ENCODE measurements around the gene CCDC192.
"Not testable (repeated sequence)": the region's sequence is repeated elsewhere in the genome, so short reads cannot be mapped to it uniquely, and the experiment has no call there.

CCDC192 gene

DNA sequence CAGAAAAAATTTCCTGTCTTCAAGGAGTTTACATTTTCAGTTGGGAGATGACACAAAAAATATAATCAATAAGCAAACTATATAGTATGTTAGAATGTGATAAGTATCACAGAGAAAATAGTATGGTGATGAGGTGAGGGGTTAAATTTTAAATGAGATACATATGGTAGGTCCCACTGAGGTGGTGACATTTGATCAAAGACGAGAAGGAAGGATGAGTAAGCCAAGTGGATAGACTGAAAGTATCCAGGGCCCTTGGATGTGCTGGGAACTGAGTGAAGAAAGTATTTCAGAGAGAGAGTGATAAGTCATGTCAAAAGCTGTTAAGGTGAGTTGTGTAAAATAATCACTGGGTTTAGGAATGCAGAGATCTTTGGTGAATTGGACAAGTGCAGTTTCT lies 3.5 kb downstream of the CCDC192 start:
- H3K4me1 ChIP-seq (ENCODE audit: control insufficient read depth, insufficient read depth, low read depth, low read length) = no peaks in the 10 kb centered on the region
- no peak overlapping the region for H2BK15ac ChIP-seq (ENCODE audit: low read depth, poor library complexity, severe bottlenecking)
- H3K14ac ChIP-seq (ENCODE audit: low read length in 2 of 2) = no peak overlapping the region
- H3K4me2 ChIP-seq (ENCODE audit: low read length, poor library complexity, severe bottlenecking) = no peak overlapping the region
- H3K9ac ChIP-seq (ENCODE audit: low read length) = no peak overlapping the region
- no peak overlapping the region for H3K4me3 ChIP-seq (ENCODE audit: insufficient read depth in 1 of 2, low read depth in 1 of 2, low read length in 2 of 2)
- no peaks in the 10 kb centered on the region for H3K27me3 ChIP-seq (ENCODE audit: control insufficient read depth in 1 of 2, insufficient read depth in 1 of 2, low read length in 2 of 2)
- H3K18ac ChIP-seq (ENCODE audit: low read depth in 1 of 2, low read length in 2 of 2) = no peak overlapping the region
- no peak overlapping the region for H3K23ac ChIP-seq (ENCODE audit: low read length in 2 of 2)
- H2BK12ac ChIP-seq (ENCODE audit: low read length in 2 of 2) = no peak overlapping the region
- H3K36me3 ChIP-seq (ENCODE audit: control insufficient read depth in 1 of 2, insufficient read depth in 2 of 2, low read depth in 1 of 2, low read length in 2 of 2) = no peaks in the 10 kb centered on the region
- no peak overlapping the region for H2BK120ac ChIP-seq (ENCODE audit: low read depth, low read length)
- H2AK5ac ChIP-seq (ENCODE audit: low read length, severe bottlenecking) = no peak overlapping the region
- H2BK5ac ChIP-seq (ENCODE audit: low read depth, low read length, poor library complexity, severe bottlenecking) = no peak overlapping the region
- H2AFZ ChIP-seq (ENCODE audit: low read depth, low read length) = no peak overlapping the region
- no peak overlapping the region for H4K91ac ChIP-seq (ENCODE audit: low read length)
- DNase-seq = peak; percentile 22
- H3K79me1 ChIP-seq (replicated peaks; ENCODE audit: low read length, poor library complexity, severe bottlenecking) = no peaks in the 10 kb centered on the region
- H3K9me3 ChIP-seq (ENCODE audit: control insufficient read depth, low read length) = no peaks in the 10 kb centered on the region
- no peak overlapping the region for H4K8ac ChIP-seq (ENCODE audit: low read length)
- WGBS = 69% methylated on average over 1 of the region's 1 CpG
- H3K27ac ChIP-seq (ENCODE audit: low read length, poor library complexity, severe bottlenecking) = no peak overlapping the region
- H3K4ac ChIP-seq (ENCODE audit: low read depth in 1 of 2, low read length in 2 of 2) = no peak overlapping the region

DNA sequence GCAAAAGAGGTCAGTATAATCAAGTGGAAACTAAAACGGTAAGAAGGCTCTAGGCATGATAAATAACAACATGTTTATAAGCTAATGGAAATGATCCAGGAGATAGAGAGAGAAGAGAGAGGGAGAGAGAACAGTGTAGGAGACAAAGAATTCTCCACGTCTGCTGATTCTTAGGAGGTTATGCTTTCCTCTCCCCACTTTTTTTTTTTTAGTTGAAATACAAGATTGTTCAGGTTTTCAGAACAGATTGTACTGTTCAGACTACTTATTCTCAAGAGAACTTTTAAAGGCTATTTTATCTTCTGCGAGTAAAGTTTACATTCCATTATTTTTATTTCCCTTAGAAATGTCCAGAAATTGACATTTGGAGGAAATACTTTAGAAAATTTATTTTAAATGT lies 4.0 kb downstream of the CCDC192 start:
- no peak overlapping the region for H3K14ac ChIP-seq (ENCODE audit: low read length in 2 of 2)
- no peak overlapping the region for H2AFZ ChIP-seq (ENCODE audit: low read depth, low read length)
- H2BK120ac ChIP-seq (ENCODE audit: low read depth, low read length) = no peak overlapping the region
- no peaks in the 10 kb centered on the region for H3K27me3 ChIP-seq (ENCODE audit: control insufficient read depth in 1 of 2, insufficient read depth in 1 of 2, low read length in 2 of 2)
- DNase-seq = no peak
- no peaks in the 10 kb centered on the region for H3K4me1 ChIP-seq (ENCODE audit: control insufficient read depth, insufficient read depth, low read depth, low read length)
- no peak overlapping the region for H2BK12ac ChIP-seq (ENCODE audit: low read length in 2 of 2)
- H3K4me2 ChIP-seq (ENCODE audit: low read length, poor library complexity, severe bottlenecking) = no peak overlapping the region
- no peak overlapping the region for H2BK5ac ChIP-seq (ENCODE audit: low read depth, low read length, poor library complexity, severe bottlenecking)
- no peak overlapping the region for H3K18ac ChIP-seq (ENCODE audit: low read depth in 1 of 2, low read length in 2 of 2)
- H3K4me3 ChIP-seq (ENCODE audit: insufficient read depth in 1 of 2, low read depth in 1 of 2, low read length in 2 of 2) = no peak overlapping the region
- H3K27ac ChIP-seq (ENCODE audit: low read length, poor library complexity, severe bottlenecking) = no peak overlapping the region
- no peaks in the 10 kb centered on the region for H3K9me3 ChIP-seq (ENCODE audit: control insufficient read depth, low read length)
- H3K36me3 ChIP-seq (ENCODE audit: control insufficient read depth in 1 of 2, insufficient read depth in 2 of 2, low read depth in 1 of 2, low read length in 2 of 2) = no peaks in the 10 kb centered on the region
- no peaks in the 10 kb centered on the region for H3K79me1 ChIP-seq (replicated peaks; ENCODE audit: low read length, poor library complexity, severe bottlenecking)
- no peak overlapping the region for H4K91ac ChIP-seq (ENCODE audit: low read length)
- H2BK15ac ChIP-seq (ENCODE audit: low read depth, poor library complexity, severe bottlenecking) = no peak overlapping the region
- H3K23ac ChIP-seq (ENCODE audit: low read length in 2 of 2) = no peak overlapping the region
- 45% methylated on average over 1 of the region's 3 CpGs for WGBS
- H4K8ac ChIP-seq (ENCODE audit: low read length) = no peak overlapping the region
- H3K9ac ChIP-seq (ENCODE audit: low read length) = no peak overlapping the region
- no peak overlapping the region for H2AK5ac ChIP-seq (ENCODE audit: low read length, severe bottlenecking)
- H3K4ac ChIP-seq (ENCODE audit: low read depth in 1 of 2, low read length in 2 of 2) = no peak overlapping the region

DNA sequence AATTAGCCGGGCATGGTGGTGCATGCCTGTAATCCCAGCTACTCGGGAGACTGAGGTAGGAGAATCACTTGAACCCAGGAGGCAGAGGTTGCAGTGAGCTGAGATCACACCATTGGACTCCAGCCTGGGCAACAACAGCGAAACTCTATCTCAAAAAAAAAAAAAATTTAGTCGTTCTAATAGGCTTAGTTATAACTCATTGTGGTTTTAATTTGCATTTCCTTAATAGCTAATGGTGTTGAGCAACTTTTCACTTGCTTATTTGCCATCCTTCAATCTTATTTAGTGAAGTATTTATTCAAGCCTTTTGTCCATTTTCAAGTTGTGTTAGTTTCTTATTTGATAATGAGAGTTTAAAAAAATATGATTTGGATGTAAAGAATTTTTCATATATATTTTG lies 9.9 kb downstream of the CCDC192 start:
- DNase-seq; H2BK5ac ChIP-seq (ENCODE audit: low read depth, low read length, poor library complexity, severe bottlenecking); H3K27me3 ChIP-seq (ENCODE audit: control insufficient read depth in 1 of 2, insufficient read depth in 1 of 2, low read length in 2 of 2); H4K8ac ChIP-seq (ENCODE audit: low read length); H3K79me1 ChIP-seq (replicated peaks; ENCODE audit: low read length, poor library complexity, severe bottlenecking); H3K23ac ChIP-seq (ENCODE audit: low read length in 2 of 2); H2BK15ac ChIP-seq (ENCODE audit: low read depth, poor library complexity, severe bottlenecking); H3K36me3 ChIP-seq (ENCODE audit: control insufficient read depth in 1 of 2, insufficient read depth in 2 of 2, low read depth in 1 of 2, low read length in 2 of 2); H2BK12ac ChIP-seq (ENCODE audit: low read length in 2 of 2); H2AK5ac ChIP-seq (ENCODE audit: low read length, severe bottlenecking); H2BK120ac ChIP-seq (ENCODE audit: low read depth, low read length); H2AFZ ChIP-seq (ENCODE audit: low read depth, low read length); H3K27ac ChIP-seq (ENCODE audit: low read length, poor library complexity, severe bottlenecking); H3K18ac ChIP-seq (ENCODE audit: low read depth in 1 of 2, low read length in 2 of 2); H3K9ac ChIP-seq (ENCODE audit: low read length); H3K4me1 ChIP-seq (ENCODE audit: control insufficient read depth, insufficient read depth, low read depth, low read length); H4K91ac ChIP-seq (ENCODE audit: low read length); H3K4me2 ChIP-seq (ENCODE audit: low read length, poor library complexity, severe bottlenecking); H3K14ac ChIP-seq (ENCODE audit: low read length in 2 of 2); H3K4me3 ChIP-seq (ENCODE audit: insufficient read depth in 1 of 2, low read depth in 1 of 2, low read length in 2 of 2); H3K9me3 ChIP-seq (ENCODE audit: control insufficient read depth, low read length); H3K4ac ChIP-seq (ENCODE audit: low read depth in 1 of 2, low read length in 2 of 2): not testable (repeated sequence)
- 95% methylated on average over 2 of the region's 4 CpGs for WGBS

DNA sequence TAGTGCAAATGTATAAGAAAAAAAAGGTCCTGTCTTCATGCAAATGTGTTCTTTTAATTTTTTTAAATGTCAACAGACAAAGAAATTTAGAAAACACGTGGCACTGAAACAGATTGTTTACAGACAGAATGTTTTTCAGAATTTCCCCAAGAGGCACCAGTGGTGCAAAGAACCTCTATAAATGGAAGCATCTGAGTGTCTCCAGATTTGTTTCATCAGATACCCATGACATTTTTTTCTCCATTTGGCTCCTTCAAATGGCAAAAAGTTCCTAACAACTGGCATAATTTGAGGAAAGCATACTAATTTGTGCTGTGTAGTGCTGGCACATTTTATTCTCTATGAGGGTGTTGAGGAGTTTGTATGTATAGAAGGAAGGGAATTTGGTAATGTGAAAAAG lies 15.0 kb downstream of the CCDC192 start:
- H3K9me3 ChIP-seq (ENCODE audit: control insufficient read depth, low read length) = peaks cover 7% of the 10 kb centered on the region
- no peak overlapping the region for H2AFZ ChIP-seq (ENCODE audit: low read depth, low read length)
- no peak overlapping the region for H2BK5ac ChIP-seq (ENCODE audit: low read depth, low read length, poor library complexity, severe bottlenecking)
- no peak overlapping the region for H4K8ac ChIP-seq (ENCODE audit: low read length)
- H3K23ac ChIP-seq (ENCODE audit: low read length in 2 of 2) = no peak overlapping the region
- no peak overlapping the region for H4K91ac ChIP-seq (ENCODE audit: low read length)
- H2BK12ac ChIP-seq (ENCODE audit: low read length in 2 of 2) = no peak overlapping the region
- H3K79me1 ChIP-seq (replicated peaks; ENCODE audit: low read length, poor library complexity, severe bottlenecking) = no peaks in the 10 kb centered on the region
- H3K36me3 ChIP-seq (ENCODE audit: control insufficient read depth in 1 of 2, insufficient read depth in 2 of 2, low read depth in 1 of 2, low read length in 2 of 2) = no peaks in the 10 kb centered on the region
- H3K4me3 ChIP-seq (ENCODE audit: insufficient read depth in 1 of 2, low read depth in 1 of 2, low read length in 2 of 2) = no peak overlapping the region
- H3K14ac ChIP-seq (ENCODE audit: low read length in 2 of 2) = no peak overlapping the region
- H2BK15ac ChIP-seq (ENCODE audit: low read depth, poor library complexity, severe bottlenecking) = no peak overlapping the region
- H3K9ac ChIP-seq (ENCODE audit: low read length) = no peak overlapping the region
- H3K4me2 ChIP-seq (ENCODE audit: low read length, poor library complexity, severe bottlenecking) = no peak overlapping the region
- 0% methylated on average over 1 of the region's 1 CpG for WGBS
- no peak overlapping the region for H2AK5ac ChIP-seq (ENCODE audit: low read length, severe bottlenecking)
- DNase-seq = no peak
- no peaks in the 10 kb centered on the region for H3K4me1 ChIP-seq (ENCODE audit: control insufficient read depth, insufficient read depth, low read depth, low read length)
- H2BK120ac ChIP-seq (ENCODE audit: low read depth, low read length) = no peak overlapping the region
- H3K27me3 ChIP-seq (ENCODE audit: control insufficient read depth in 1 of 2, insufficient read depth in 1 of 2, low read length in 2 of 2) = no peaks in the 10 kb centered on the region
- H3K27ac ChIP-seq (ENCODE audit: low read length, poor library complexity, severe bottlenecking) = no peak overlapping the region
- H3K4ac ChIP-seq (ENCODE audit: low read depth in 1 of 2, low read length in 2 of 2) = no peak overlapping the region
- no peak overlapping the region for H3K18ac ChIP-seq (ENCODE audit: low read depth in 1 of 2, low read length in 2 of 2)

Data from mesenchymal stem cell (in vitro differentiated cells and primary cell).